CD4-positive, alpha-beta T cell treated with Interleukin-10 for 1 hour (primary cell): ENCODE measurements around the gene DNAH9.

Experiments used
- DNase-seq: peaks from one replicate; pipeline ENCODE4 v3.0.0-alpha.2; 2020

Gene DNAH9

DNA sequence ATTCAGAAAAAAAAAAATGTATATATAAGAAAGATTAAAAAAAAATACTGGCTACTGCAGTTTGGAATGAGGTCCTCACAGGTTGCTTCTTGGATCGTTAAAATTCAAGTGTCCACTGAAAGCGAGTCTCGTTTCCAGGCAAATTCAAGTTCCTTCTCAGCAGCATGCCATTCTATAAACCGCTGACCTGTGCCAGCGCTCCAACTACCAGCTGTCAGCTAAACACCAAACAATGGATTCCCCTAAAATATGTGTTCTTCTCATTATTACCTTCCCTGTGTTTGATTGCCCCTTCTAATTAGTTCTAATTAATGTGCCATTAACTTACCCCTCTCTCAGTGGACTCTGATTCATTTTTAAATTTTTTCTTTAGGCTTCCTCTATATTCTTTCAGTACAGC, 92.4 kb downstream of the DNAH9 start:
- no peak for DNase-seq

DNA sequence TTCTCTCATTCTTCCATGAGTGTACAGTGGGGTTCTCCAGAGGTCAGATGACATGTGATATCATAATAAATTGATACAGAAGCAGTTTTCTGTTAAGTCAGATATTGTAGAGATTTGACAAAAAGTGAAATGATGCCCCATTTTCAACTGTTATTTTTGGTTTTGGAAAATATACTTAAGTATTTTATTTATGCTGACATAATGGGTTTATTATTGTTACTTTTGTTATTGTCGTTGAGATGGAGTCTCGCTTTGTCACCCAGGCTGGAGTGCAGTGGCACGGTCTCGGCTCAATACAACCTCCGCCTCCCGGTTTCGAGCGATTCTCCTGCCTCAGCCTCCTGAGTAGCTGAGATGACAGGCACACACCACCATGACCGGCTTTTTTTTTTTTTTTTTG, 94.4 kb downstream of the DNAH9 start:
- no peak for DNase-seq

DNA sequence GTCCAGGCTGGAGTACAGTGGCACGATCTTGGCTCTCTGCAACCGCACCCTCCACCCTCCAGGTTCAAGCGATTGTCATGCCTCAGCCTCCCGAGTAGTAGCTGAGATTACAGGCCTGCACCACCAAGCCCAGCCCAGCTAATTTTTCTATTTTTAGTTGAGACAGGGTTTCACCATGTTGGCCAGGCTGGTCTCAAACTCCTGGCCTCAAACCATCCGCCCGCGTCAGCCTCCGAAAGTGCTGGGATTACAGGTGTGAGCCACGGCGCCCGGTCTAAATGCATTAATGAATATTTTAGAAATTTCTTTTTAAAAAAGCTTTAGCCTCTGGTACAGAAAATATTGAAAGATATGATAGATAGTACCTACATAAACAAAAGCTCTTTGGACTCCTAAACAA, 95.0 kb downstream of the DNAH9 start:
- no peak for DNase-seq

DNA sequence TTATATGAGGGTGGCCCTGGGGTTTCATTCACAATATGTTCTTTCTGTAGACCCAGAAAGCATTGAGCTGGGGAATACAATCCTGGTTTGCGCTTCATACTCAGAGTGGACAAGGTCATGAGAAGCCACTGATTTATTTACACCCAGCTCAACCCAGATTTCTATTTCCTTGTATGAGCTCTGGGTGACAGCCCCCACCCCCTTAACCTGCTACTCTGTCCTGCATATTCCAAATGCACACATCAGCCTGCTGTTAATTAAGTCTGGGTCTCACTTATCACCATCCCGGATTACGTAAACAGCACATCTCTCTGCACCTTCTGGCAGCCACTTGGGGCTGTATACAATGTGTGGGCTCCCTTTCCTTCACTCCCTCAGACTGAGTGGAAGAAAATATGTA, 102.4 kb downstream of the DNAH9 start:
- no peak for DNase-seq

DNA sequence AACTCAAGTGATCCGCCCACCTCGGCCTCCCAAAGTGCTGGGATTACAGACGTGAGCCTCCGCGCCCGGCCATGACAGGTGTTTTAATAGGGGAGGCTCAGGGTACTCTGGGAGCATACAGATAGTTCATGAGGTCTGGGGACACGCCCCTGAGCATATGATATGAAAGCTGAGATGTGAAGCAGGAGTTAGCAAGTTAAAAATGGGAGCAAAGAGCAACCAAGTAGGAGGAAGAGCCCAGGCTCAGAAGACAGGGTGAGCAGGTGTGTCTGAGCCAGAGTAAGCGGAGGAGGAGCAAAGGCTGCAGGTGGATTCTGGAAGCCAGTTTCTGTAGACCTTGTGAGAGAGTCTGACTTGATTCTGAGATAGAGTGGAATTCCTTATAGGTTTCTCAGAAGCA, 103.6 kb downstream of the DNAH9 start:
- no peak for DNase-seq

DNA sequence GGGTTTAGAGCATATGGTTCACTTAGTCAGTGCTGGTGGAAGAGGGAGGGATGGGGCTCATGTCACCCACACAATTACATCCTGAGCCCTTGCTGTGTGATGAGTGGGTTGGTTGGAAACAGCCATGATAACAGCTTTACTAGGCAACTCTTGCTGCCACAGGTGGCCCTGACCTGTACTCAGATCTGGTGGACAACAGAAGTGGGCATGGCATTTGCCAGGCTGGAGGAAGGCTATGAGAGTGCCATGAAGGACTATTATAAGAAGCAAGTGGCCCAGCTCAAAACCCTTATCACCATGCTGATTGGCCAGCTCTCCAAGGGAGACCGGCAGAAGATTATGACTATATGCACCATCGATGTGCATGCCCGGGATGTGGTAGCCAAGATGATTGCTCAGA, 105.8 kb downstream of the DNAH9 start:
- no peak for DNase-seq

DNA sequence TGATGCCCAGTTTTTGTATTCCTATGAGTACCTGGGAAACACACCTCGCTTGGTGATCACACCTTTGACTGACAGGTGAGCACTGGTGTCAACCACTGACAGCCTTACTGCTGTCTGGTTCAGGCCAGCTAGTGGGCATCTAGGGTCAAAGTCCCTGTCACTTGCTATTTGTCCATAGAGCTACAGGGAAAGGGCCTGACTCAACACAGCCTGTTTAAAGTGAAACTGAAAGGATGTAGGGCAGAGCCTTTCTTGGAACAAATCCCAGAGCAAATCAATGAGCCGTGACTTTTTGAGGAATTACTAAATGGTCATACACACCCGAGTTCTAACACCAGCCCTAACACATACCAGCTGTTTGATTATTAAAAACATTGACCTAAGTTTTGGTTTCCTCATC, 106.8 kb downstream of the DNAH9 start:
- DNase-seq, result no peak

DNA sequence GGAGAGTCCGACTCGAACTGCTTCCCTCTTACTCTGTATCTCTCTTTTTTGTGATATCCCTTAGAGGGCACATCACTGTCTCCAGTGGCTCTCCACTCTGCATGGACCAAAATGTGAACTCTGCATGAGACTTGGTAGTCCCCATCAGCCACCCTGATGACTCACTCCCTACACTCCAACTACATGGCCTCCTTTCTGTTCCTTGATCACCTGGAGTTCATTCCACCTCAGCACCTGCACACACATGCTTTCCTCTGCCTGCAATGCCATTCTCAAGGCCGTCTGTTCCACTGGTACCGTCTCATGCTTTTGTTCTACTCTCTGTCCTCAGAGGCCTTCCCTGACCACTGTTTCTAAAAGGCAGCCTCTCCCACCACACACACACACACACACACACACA, 109.3 kb downstream of the DNAH9 start:
- no peak for DNase-seq

DNA sequence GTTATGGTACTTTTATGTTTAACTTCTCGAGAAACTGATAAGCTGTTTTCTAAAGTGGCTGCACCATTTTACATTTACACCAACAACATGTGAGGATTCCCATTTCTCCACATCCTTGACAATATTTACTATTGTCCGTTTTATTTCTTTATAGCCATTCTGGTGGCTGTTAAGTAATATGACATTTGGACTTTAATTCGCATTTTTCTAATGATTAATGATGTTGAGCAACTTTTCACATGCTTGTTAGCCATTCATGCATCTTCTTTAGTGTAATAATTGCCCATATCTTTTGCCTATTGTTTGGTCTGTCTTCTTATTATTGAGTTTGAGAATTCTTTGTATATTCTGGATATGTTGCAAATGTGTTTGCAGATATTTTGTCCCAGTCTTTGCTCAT, 114.2 kb downstream of the DNAH9 start:
- DNase-seq, result no peak

DNA sequence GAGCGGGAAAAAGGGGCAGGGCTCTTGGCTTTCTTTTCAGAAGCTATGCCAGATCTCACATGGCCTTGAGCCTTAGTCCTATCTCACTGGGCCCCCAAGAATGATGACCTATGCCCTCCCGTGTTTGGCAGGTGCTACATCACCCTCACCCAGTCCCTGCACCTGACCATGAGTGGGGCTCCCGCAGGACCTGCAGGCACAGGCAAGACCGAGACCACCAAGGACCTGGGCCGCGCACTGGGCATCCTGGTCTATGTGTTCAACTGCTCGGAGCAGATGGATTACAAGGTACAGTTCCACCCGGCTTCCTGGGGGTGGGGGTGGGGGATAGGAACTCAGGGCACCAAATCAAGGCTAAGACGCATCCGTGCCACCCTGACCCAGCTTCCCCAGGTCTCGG, 120.9 kb downstream of the DNAH9 start:
- no peak for DNase-seq

DNA sequence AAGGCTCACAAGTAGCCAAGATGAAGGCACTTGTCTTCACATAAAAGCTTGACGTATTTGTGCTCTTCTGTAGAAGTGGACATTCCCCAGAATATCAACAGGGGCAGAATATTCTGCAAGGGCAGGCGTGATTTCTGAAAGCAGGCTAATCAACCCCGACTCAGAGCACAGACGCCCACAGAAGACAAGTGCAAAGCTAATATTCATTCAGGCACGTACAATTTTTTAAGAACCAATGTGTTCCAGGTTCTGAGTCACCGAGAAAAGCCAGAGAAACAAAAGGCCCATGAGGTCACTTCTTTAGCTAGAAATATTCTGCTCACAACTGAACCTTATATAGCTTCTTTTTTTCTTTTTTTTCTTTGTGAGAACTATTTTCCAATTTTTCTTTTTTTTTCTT, 121.6 kb downstream of the DNAH9 start:
- DNase-seq, result no peak

DNA sequence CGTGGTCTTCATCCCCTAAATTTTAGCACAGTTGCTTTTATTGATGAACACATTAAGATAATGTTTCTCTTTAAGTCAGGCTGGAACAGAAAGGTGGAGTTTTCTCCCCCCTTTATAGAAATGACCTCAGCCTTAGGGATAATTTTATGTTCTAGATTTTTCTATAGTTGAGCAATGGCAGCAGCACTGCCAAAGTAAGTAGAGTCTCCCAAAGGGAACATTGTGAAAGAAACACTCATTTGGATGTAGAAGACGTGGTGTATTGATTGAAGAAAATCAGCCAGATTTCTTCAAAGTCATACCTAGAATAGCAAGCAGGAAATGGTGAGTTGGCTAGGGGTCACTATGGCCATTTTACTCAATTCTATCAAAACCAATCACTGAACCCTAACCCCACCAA, 122.5 kb downstream of the DNAH9 start:
- DNase-seq, result no peak

DNA sequence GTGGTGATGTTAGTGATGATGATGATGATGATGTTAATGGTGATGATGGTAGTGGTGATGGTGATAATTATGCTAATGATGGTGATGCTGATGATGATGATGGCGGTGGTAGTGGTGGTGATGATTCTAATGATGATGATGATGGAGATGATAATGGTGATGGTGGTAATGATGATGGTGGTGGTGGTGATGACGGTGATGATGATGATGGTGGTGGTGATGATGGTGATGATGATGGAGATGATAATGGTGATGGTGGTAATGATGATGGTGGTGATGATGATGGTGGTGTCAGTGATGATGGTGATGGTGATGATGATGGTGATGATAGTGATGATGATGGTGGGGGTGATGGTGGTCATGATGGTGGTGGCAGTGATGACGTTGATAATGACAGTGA, 132.5 kb downstream of the DNAH9 start:
- DNase-seq, result no peak

DNA sequence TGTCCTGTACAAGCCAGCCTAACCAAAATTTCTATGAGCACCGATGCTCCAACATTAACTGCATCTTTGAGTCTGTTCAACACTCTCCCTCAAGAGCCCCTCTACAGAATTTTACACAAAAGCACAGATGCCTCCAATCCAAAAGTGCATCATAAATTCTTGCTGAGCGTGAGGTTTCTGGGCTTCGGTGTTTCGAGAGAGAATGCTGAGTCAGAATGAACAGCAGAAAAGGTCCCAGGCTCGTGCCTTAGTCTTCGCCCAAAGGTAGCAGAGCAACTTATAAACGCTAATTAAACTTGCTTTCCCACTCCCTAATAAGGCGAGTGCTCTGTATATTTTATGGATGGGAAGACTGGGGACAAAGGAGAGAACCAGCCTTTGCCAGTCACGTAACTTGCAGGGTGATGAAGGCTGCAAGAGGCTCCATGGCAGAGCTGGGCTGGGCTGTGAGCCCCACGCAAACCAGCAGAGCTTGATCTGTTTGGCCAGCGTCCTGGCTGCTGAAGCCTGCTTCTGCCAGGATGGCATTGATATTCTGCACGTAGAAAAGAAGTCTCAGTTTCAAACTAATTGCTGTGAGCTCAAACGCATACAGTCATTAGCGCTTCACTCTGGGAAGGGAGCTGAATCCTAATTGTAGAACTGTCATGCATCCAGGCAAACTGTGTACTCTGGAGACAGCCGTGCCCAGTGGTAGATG, 138.5 kb downstream of the DNAH9 start:
- DNase-seq, result no peak

DNA sequence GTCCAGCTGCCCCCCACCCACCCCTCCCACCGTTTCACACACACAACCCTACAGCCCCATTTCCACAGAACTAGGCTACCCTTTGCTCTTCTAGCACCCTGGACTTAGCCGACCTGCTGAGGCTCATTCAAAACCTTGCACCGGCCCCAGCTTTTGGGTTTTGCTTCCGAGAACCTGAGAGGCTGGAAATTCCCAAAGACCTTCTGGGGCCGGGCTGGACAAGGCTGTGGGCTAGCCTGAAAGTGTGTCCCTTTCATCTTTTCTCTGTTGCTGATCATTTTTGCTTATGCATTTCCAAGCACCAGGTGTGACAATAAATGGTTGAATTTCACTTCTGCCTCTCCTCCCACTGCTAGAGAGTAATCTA, 139.0 kb downstream of the DNAH9 start:
- DNase-seq, result no peak

DNA sequence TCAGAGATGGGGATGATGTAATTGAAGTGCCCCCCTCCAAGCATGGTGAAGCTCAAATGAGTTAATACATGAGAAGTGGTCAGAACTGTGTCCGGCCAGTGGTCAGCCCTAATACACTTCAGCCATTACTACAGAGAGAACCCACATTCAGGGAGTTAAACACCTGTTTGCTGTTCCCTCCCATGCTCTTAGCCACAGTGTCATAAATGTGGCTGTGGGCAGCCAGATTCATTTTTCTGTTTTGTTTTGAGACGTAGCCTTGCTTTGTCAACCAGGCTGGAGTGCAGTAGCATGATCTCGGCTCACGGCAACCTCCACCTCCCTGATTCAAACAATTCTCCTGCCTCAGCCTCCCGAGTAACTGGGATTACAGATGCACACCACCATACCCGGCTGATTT, 139.9 kb downstream of the DNAH9 start:
- DNase-seq, result no peak

DNA sequence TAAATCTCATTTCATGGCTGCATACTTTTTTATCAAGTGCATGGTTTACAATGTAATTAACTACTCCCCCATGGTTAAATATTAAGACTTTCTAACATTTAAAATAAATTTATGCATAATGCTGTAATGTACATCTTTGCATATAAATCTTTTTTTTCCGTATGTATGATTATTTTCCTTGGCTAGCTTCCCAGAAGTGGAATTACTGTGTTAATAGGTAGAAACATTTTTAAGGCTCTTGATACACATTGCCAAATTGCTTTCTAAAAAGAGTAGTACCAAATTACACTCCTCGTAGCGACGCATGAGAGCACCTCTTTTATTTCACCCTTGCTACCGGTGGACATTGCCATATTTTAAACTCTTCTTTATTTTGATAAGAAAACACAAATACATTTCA, 141.1 kb downstream of the DNAH9 start:
- DNase-seq, result no peak

DNA sequence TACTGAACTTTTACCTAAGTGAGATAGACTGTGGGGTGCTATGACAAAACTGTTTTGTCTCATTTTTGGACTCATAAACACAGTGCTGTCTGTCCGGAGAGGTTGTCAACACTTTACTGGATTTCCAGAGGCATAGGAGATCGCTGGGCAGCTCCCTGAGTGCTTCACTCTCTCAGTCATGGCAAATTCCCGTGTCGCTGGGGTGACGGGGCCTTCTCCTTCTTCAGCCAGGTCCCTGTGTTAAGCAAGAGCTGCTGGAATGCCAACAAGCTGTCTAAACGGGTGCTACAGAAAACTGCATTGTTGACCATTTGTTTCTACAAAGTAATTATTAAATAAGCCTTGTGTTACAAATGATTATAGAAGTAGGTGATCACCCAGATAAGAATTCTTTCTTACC, 141.6 kb downstream of the DNAH9 start:
- DNase-seq, result no peak

DNA sequence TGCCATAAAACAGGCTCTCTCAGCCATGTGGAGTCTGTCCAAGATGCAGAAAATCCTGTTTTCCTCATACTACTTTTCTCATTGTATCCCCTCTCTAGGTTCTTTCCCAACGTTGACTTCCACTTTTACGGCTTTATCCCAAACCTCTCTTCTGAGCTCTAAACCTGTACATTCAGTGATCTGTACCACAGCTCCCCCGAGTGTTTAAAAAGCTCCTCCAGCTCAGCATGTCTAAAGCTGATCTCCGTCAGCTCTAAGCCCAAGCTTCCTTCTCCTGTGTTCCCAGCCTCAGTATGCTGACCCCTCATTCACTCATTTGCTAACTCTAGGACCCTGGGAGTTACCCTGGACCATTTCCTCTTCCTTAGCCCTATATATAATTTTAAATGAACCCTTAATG, 144.6 kb downstream of the DNAH9 start:
- DNase-seq, result no peak

DNA sequence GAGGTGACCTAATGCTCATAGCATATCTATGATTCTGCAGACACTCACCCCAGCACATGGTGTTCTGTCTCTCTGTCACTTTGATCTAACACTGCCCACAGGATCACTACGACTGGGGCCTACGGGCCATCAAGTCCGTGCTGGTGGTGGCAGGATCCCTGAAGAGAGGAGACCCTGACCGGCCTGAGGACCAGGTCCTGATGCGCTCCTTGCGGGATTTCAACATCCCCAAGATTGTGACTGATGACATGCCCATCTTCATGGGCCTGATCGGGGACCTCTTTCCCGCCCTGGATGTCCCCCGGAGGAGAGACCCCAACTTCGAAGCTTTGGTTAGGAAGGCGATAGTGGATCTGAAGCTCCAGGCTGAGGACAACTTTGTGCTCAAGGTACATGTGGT, 146.4 kb downstream of the DNAH9 start:
- DNase-seq, result no peak

DNA sequence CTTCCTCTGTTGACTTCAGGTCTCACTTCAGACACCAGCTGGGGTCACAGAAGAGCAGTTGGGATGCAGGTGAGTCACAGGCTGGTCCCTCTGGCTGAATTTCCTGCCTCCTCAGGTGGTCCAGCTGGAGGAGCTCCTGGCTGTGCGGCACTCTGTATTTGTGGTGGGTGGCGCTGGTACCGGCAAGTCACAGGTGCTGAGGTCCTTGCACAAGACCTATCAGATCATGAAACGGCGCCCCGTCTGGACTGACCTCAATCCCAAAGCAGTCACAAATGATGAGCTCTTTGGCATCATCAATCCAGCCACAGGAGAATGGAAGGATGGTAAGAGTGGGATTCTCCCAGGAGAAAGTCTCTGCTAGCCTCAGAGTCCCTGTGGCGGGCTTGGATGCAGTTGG, 149.2 kb downstream of the DNAH9 start:
- no peak for DNase-seq

DNA sequence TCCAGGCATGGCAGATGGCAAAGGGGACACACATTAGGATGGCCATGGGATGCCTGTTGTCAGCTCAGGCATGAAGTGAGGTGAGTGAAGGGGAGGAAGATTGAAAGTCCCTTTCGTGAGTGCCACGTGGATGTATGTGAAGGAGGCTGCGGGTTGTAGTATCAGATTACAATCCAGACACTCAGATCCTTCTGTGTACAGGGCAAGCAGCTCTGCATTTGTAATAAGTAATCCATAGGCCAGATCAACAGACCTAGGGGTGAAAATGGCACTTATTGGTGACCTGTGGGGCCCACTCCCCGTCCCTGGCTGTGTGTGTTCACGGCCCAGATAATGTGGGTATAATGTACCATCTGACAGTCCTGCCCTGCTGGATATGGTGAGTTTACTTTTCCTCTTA, 159.5 kb downstream of the DNAH9 start:
- no peak for DNase-seq

DNA sequence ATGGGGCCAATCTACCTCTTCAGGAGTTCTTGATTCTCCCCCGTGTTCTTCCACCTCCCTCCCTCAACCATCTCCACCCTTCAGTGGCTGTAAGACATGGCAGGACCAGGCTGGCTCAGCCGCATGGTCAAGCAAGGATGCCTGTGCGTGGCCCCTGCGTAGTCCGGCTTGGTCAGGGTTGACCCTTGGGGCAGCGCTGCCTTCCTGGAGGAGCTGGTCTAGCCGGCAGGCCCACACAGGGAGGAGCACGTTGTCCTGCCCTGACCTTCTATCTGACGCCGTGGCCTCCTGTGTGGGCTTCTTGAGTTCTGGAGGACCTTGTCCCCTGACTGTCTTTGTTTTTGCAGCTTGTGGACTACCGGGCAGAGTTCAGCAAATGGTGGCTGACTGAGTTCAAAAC, 169.8 kb downstream of the DNAH9 start:
- no peak for DNase-seq

DNA sequence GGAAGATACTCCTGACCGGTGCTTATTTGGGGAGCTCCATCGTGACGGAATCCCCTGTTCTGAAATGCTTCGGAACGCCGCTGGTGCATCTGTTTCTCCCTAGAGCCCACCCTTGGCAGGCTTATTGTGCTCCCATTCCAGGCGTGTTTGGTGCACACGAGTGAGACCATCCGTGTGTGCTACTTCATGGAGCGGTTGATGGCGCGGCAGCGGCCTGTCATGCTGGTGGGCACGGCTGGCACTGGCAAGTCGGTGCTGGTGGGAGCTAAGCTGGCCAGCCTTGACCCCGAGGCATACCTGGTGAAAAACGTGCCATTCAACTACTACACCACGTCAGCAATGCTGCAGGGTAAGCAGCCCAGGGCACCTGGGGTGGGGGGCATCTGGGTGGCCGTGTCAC, 170.7 kb downstream of the DNAH9 start:
- DNase-seq, result no peak

DNA sequence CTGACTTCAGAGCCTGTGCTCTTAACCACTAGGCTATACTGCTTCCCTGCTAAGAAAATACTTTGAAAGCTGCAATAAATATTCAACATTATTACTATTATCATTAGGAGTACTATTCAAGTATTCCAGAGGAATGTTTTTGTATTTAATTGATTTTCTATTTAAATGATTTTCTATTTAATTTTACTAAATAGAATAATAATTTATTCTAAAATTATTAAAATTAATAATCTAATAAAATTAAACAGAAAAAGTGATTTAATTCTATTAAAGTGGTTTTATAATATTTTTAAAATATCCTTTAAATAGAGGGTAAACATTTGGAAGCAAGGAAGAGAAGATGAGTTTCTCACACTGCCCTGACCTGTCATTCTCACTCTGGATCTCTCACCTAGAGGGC, 173.8 kb downstream of the DNAH9 start:
- DNase-seq, result no peak

DNA sequence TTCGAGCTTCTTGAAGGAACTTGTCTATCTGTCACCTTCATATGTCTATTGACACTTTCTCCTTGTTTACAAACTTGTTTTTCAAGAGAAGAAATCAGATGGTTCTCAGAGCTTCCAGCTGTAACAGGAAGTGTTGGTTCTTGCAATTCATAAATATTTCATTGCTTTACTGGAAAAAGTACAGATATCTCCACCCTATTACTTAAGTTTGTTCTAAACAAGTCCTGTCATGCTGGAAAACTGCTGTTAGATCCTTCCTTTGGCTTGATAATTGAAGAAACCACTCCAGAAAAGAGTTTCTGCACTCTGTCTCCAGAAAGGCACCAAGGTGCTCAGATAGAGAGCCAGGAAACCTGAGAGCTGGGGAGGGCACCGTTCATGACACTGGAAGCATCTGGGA, 181.6 kb downstream of the DNAH9 start:
- DNase-seq, result no peak
